BLaER1 (cell line): Measurements from ENCODE around the gene COPG1.
"Not testable (repeated sequence)": the region's sequence is repeated elsewhere in the genome, so short reads cannot be mapped to it uniquely, and the experiment has no call there.

Experiments
- H3K27ac ChIP-seq: shearing (Covaris generic); formaldehyde crosslinking; 2 replicates; pipeline ENCODE4 v1.8.1; 2022
- H3K27me3 ChIP-seq: shearing (Covaris generic); formaldehyde crosslinking; 2 replicates; pipeline ENCODE4 v1.8.1; 2022
- H3K36me3 ChIP-seq: shearing (Covaris generic); formaldehyde crosslinking; 2 replicates; pipeline ENCODE4 v1.8.1; 2022
- H3K4me1 ChIP-seq: shearing (Covaris generic); formaldehyde crosslinking; 2 replicates; pipeline ENCODE4 v1.8.1; 2022
- H3K4me2 ChIP-seq: shearing (Covaris generic); formaldehyde crosslinking; 2 replicates; pipeline ENCODE4 v1.8.1; 2022
- H3K4me3 ChIP-seq: shearing (Covaris generic); formaldehyde crosslinking; 2 replicates; pipeline ENCODE4 v1.8.1; 2022
- H3K9ac ChIP-seq: shearing (Covaris generic); formaldehyde crosslinking; 2 replicates; pipeline ENCODE4 v1.8.1; 2022
- H3K9me3 ChIP-seq: shearing (Covaris generic); formaldehyde crosslinking; 2 replicates; pipeline ENCODE4 v1.8.1; 2022
- H4K20me1 ChIP-seq: shearing (Covaris generic); formaldehyde crosslinking; 2 replicates; pipeline ENCODE4 v1.8.1; 2022
- Cebpa-rat ChIP-seq: shearing (Covaris generic); IDR thresholded peaks from 2 replicates; pipeline ENCODE4 v1.8.1; 2022

COPG1 gene

DNA sequence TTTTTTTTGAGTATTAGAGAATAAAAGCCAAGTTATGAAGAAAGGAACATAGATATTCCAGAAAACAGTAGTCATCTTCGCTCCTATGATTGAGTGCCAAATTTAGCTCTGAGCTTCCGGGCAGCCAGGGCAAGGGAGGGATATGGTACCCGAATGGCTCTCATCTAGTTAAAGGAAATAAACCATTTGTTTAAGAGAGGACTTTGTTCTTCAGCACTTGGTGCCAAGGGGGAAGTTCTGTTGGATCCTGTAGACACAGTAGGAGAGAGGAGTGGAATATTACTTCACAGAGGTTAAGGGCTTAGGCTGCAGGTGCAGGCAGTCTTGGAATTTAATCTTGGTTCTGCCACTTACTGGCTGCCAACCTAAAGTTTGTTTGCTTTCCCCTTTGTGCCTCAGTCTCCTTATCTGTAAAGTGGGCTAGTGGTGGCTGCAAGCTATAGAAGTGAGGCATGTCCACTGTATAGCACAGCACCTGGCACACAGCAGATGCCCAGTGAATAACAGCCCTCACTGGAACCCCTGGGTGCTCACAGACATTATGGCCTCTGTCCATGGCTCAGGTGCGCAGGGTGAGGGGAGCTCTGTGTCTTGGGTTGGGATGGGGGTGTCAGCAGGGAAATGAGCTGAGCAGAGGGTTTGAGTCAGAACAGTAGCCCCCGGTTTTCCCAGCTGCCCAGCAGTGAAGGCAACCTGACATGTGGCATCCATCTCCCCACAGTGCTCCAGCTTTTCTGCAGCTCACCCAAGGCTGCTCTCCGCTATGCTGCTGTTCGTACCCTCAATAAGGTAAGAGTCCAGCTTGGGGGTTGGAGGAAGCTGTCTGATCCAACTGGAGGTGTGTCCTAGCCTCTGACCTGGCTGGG, 10.4 kb downstream of the COPG1 start:
- Histone ChIP-seq H3K9ac (no peak overlapping the region), H4K20me1 (peaks cover 21% of the 10 kb centered on the region; the same call in 1 of the 2 replicates), H3K27ac (no peak overlapping the region), H3K9me3 (no peaks in the 10 kb centered on the region), H3K4me3 (no peak overlapping the region), H3K4me2 (no peak overlapping the region), H3K4me1 (peaks cover 7% of the 10 kb centered on the region; the same call in 1 of the 2 replicates), H3K36me3 (peaks cover 100% of the 10 kb centered on the region), H3K27me3 (no peaks in the 10 kb centered on the region)
- no peak for TF ChIP-seq Cebpa-rat

DNA sequence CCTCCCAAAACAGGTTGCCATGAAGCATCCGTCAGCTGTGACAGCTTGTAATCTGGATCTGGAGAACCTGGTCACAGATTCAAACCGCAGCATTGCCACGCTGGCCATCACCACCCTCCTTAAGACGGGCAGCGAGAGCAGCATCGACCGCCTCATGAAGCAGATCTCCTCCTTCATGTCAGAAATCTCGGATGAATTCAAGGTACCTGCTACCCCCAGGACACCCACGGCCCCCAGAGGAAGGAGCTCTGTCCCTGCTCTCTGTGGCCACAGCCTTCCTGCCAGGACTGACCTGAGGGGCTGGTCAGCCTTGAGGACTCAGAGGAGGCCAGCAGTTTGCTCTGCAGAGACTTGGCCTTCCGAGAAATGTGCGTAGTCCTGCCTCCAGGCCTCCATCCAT, 11.2 kb downstream of the COPG1 start:
- no peaks in the 10 kb centered on the region for H3K9me3 ChIP-seq
- no peak overlapping the region for H3K4me2 ChIP-seq
- H3K36me3 ChIP-seq = peaks cover 100% of the 10 kb centered on the region
- H3K4me1 ChIP-seq = peaks cover 7% of the 10 kb centered on the region; the same call in 1 of the 2 replicates
- H3K27me3 ChIP-seq = no peaks in the 10 kb centered on the region
- no peak overlapping the region for H3K27ac ChIP-seq
- peaks cover 20% of the 10 kb centered on the region; the same call in 1 of the 2 replicates for H4K20me1 ChIP-seq
- H3K4me3 ChIP-seq = no peak overlapping the region
- H3K9ac ChIP-seq = 0 out of 2 replicates have a peak overlapping the region, but pooled peaks have one; percentile 20
- TF ChIP-seq Cebpa-rat = no peak

GRCh38 chr3:129261894-129262293, 12.5 kb downstream of the COPG1 start:
- H4K20me1 ChIP-seq = peaks cover 20% of the 10 kb centered on the region; the same call in 1 of the 2 replicates
- H3K9ac ChIP-seq = no peak overlapping the region
- no peak overlapping the region for H3K27ac ChIP-seq
- H3K4me2 ChIP-seq = no peak overlapping the region
- H3K4me3 ChIP-seq = no peak overlapping the region
- H3K36me3 ChIP-seq = peaks cover 100% of the 10 kb centered on the region
- no peak for TF ChIP-seq Cebpa-rat
- H3K27me3 ChIP-seq = no peaks in the 10 kb centered on the region
- peaks cover 7% of the 10 kb centered on the region; the same call in 1 of the 2 replicates for H3K4me1 ChIP-seq
- no peaks in the 10 kb centered on the region for H3K9me3 ChIP-seq

GRCh38 chr3:129263161-129263910, 13.9 kb downstream of the COPG1 start:
- Histone ChIP-seq H4K20me1 (peaks cover 20% of the 10 kb centered on the region; the same call in 1 of the 2 replicates), H3K27ac (no peak overlapping the region), H3K4me1 (peaks cover 7% of the 10 kb centered on the region; the same call in 1 of the 2 replicates), H3K9me3 (no peaks in the 10 kb centered on the region), H3K27me3 (no peaks in the 10 kb centered on the region), H3K4me2 (no peak overlapping the region), H3K9ac (no peak overlapping the region), H3K4me3 (no peak overlapping the region), H3K36me3 (peaks cover 100% of the 10 kb centered on the region)
- TF ChIP-seq Cebpa-rat = no peak

GRCh38 chr3:129264994-129265393, 15.6 kb downstream of the COPG1 start:
- H3K9me3 ChIP-seq, H3K4me1 ChIP-seq, H3K4me2 ChIP-seq, H3K4me3 ChIP-seq, H3K27me3 ChIP-seq, H3K9ac ChIP-seq, H3K27ac ChIP-seq: not testable (repeated sequence)
- H3K36me3 ChIP-seq = peaks cover 100% of the 10 kb centered on the region
- peaks cover 16% of the 10 kb centered on the region; the same call in 1 of the 2 replicates for H4K20me1 ChIP-seq

DNA sequence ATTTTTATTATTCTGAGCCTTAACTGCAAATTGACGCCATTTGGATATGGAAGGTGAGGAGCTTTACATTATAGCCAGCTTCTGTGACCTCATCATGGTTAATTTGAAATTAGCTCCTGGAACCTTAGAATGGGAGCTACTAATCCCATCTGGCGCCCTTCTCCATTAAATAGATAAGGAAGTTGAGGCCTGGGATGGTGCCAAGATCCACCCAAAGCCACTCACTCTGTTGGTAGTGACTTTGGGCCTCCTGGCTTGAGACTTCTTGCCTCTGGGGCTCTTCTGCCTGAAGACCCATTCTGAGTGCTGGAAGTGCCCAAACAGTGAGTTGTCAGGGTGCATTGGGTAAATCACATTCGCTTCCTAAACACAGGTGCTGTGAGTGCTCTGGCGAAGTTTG, 17.2 kb downstream of the COPG1 start:
- Histone ChIP-seq H3K4me2 (no peak overlapping the region), H3K27ac (no peak overlapping the region), H3K36me3 (peaks cover 100% of the 10 kb centered on the region), H4K20me1 (peaks cover 14% of the 10 kb centered on the region; the same call in 1 of the 2 replicates), H3K9me3 (no peaks in the 10 kb centered on the region), H3K4me3 (no peak overlapping the region), H3K4me1 (peaks cover 9% of the 10 kb centered on the region), H3K27me3 (no peaks in the 10 kb centered on the region), H3K9ac (no peak overlapping the region)
- no peak for TF ChIP-seq Cebpa-rat

- H3K4me2 ChIP-seq = no peak overlapping the region
- H3K27ac ChIP-seq = no peak overlapping the region
- H3K9ac ChIP-seq = no peak overlapping the region
- no peak for TF ChIP-seq Cebpa-rat
- H3K4me3 ChIP-seq = no peak overlapping the region
- no peaks in the 10 kb centered on the region for H3K27me3 ChIP-seq
- peaks cover 99% of the 10 kb centered on the region for H3K36me3 ChIP-seq
- H4K20me1 ChIP-seq = peaks cover 10% of the 10 kb centered on the region; the same call in 1 of the 2 replicates
- peaks cover 19% of the 10 kb centered on the region for H3K4me1 ChIP-seq
- H3K9me3 ChIP-seq = no peaks in the 10 kb centered on the region
These were observed 19.0 kb downstream of the COPG1 start for GRCh38 chr3:129268396-129268795.

DNA sequence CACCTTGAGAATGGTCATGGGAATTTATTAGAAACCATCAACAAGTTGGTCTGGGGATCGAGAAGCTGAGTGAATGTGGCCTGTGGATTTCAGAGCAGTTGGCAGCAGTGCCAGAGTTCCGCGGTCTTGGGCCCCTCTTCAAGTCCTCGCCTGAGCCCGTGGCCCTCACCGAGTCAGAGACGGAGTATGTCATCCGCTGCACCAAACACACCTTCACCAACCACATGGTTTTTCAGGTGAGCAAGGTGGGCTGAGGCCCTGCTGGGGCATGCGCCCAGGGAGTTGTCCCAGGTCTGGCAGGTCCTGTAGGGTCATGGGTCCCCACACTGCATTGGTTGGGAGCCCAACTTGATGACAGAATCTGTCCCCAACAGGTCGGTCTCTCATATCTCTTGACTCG, 22.3 kb downstream of the COPG1 start:
- Histone ChIP-seq H3K9ac (no peak overlapping the region; the same call in 1 of the 2 replicates), H3K27ac (no peak overlapping the region), H3K27me3 (no peaks in the 10 kb centered on the region), H3K4me3 (no peak overlapping the region), H3K36me3 (peaks cover 86% of the 10 kb centered on the region), H3K4me1 (peaks cover 52% of the 10 kb centered on the region), H3K4me2 (peak overlapping the region; percentile 60), H3K9me3 (no peaks in the 10 kb centered on the region), H4K20me1 (no peaks in the 10 kb centered on the region)
- TF ChIP-seq Cebpa-rat = no peak

DNA sequence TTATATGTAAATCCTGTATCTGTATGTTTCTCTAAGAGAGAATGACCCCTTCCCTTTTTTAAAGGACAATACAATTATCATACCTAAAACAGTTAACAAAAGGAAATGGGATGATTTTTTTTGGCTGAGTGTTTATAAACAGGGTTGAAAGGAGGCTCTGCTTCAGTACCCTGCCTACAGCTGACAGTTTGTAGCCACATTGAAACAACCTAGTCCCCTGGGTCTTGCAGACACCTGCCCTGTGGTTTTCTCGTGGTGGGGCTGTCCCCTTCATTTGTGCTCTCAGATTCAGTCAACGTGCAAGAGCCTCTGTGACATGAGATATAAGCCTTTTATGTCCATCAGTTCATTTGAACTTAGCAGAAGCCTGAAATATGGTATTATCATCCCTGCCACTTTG, 27.0 kb downstream of the COPG1 start:
- Histone ChIP-seq H4K20me1 (peaks cover 21% of the 10 kb centered on the region), H3K4me1 (peaks cover 82% of the 10 kb centered on the region), H3K27ac (peak overlapping the region; percentile 99), H3K9ac (peak overlapping the region; percentile 98), H3K4me3 (peak overlapping the region; percentile 93), H3K36me3 (peaks cover 44% of the 10 kb centered on the region), H3K9me3 (no peaks in the 10 kb centered on the region), H3K4me2 (peak overlapping the region; percentile 99), H3K27me3 (no peaks in the 10 kb centered on the region)
- TF ChIP-seq Cebpa-rat = no peak

DNA sequence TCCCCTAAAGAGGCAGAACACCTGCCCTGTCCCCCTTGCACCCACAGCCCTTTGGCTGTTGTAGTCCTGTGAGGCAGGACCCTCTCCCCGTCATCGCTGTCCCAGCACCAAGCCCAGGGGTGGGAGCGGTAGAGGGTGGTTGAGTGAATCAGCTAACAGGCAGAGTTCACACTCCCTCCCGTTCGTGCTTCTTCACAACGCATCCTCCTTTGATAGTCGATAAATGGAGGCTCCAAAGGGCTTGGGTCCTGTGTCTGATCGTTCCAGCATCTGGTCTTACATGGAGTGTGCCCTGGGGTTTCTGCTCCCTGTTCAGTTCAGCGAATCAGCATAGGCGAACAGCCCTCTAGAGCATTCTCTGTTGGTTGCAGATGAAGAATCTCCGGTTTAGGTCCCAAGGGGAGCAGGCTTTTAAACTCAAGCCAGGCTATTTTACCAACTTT, 28.4 kb downstream of the COPG1 start:
- peak overlapping the region; percentile 98 for H3K9ac ChIP-seq
- peaks cover 33% of the 10 kb centered on the region for H3K36me3 ChIP-seq
- peak overlapping the region; percentile 99 for H3K4me2 ChIP-seq
- no peaks in the 10 kb centered on the region for H3K9me3 ChIP-seq
- TF ChIP-seq Cebpa-rat = no peak
- peaks cover 35% of the 10 kb centered on the region for H4K20me1 ChIP-seq
- peak overlapping the region; percentile 99 for H3K27ac ChIP-seq
- H3K4me1 ChIP-seq = peaks cover 83% of the 10 kb centered on the region
- peak overlapping the region; percentile 93 for H3K4me3 ChIP-seq
- H3K27me3 ChIP-seq = no peaks in the 10 kb centered on the region
